SH-SY5Y (cell line): ENCODE data around the gene MTIF3.

Experiments used
- GATA2 ChIP-seq: IDR thresholded peaks from 2 replicates; pipeline ENCODE4 v1.6.1; 2011; ENCODE audit warnings: mild to moderate bottlenecking, low read depth, low read length
- GATA3 ChIP-seq: IDR thresholded peaks from 2 replicates; pipeline ENCODE4 v1.6.1; 2011; ENCODE audit warnings: low read depth, mild to moderate bottlenecking, low read length, moderate library complexity

GRCh38 chr13:27427641-27428040, 22.7 kb downstream of the MTIF3 start:
- TF ChIP-seq GATA2, result no peak
- no peak for TF ChIP-seq GATA3
